Measurements from ENCODE around the gene MAMLD1.

The MAMLD1 gene

GRCh38 chrX:150405576-150405975 lies 42.5 kb downstream of the MAMLD1 start:
- DNase-seq (ENCODE audit: low read depth in 3 of 3) = no peak

- DNase-seq (ENCODE audit: low read depth in 3 of 3) = no peak
Measured at GRCh38 chrX:150406596-150406995, 43.5 kb downstream of the MAMLD1 start.

DNA sequence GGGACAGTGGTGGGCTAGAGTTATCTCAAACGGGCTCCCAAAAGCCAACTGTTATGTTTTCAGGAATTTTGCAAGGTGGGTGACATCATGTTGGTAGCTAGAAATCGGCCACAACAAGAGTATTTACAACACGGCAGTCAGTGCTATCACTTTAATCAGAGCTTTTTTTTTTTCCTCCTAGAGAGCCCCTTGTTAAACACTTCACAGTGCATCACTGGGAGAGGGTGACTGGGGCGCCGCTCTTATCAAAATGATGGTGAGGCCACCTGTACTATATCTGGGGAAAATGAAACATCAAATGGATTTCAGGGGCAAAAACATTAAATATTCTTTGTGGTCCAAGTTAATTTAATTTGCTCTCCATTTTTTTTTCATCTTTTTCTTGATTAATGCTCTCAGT lies 44.9 kb downstream of the MAMLD1 start:
- no peak for DNase-seq (ENCODE audit: low read depth in 3 of 3)

DNA sequence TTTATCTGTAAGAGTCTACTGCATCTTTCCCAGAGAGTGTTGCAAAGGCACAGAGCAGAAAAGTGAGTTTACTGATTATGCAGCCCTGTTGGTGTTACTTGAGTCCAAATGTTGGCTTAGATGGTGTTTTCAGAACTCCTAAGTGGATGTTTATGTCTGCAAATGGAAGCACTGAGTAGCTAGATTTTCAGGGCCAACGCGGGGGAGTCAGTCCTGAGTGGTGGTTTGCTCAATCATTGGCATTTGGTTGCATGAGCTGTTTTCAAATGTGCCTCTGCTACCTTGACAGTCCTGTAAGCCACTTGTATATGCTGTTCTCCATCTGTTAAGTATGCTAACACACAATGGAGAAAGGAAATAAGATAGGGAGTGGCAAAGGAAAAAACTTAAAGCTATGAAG lies 45.4 kb downstream of the MAMLD1 start:
- DNase-seq (ENCODE audit: low read depth in 3 of 3) = no peak

DNA sequence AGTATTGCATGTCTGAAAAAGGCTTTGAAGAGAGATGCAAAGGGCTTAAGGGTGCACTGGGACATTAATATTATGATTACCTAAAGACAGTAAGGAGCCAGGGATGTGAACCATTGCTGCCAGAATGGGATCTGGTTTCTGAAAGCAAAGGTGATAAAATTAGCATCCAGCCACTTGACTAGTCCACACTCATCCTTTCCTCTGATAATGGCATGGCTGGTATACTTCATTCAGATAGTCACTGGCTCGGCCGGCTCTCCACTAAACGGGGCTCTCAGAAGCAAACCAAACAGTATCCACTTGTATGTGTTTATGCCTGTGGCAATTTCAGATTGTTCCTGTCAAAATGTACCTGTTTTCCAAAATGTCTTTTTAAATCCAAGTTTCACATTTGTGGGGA lies 46.4 kb downstream of the MAMLD1 start:
- DNase-seq (ENCODE audit: low read depth in 3 of 3) = no peak

- DNase-seq (ENCODE audit: low read depth in 3 of 3) = no peak
Measured at GRCh38 chrX:150409964-150410363, 46.8 kb downstream of the MAMLD1 start.

DNA sequence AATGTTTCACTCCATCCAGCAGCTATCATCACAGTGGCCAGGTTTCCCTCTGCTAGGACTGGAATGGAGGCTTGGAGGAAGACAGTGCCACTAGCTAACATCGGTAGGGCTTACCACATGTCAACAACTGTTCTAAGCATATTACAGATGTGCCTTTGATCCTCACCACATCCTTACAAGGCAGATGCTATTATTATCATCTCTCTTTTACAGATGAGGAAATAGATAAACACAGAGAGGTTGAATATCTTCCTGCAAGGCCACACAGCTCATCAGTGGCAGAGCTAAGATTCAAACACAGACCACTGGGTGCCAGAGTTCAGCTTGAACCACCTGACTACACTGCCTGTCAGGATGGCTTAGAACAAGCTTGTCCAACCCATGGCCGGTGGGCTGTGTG lies 47.4 kb downstream of the MAMLD1 start:
- no peak for DNase-seq (ENCODE audit: low read depth in 3 of 3)

GRCh38 chrX:150411656-150412055 lies 48.5 kb downstream of the MAMLD1 start:
- no peak for DNase-seq (ENCODE audit: low read depth in 3 of 3)

- DNase-seq (ENCODE audit: low read depth in 3 of 3) = no peak
Measured at GRCh38 chrX:150414228-150414627, 51.1 kb downstream of the MAMLD1 start.

DNA sequence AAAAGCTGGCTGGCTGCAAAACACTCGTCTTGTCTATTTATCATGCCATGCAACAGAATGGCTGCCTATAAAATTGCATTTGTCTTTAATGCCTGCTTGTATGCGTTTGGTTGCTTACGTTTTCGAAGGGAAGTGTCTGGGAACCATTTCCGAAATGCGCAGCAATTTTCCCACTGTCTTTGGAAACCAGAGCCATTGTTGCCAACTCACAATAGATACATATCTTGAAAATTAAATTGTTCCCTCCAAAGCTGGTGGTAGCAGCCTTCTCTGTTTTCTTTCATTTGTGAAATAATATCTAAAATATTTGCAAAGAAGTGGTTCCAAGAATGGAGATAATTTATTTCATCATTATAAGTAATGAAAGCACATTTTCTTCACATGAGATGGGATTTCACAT lies 53.4 kb downstream of the MAMLD1 start:
- DNase-seq (ENCODE audit: low read depth in 3 of 3) = no peak

DNA sequence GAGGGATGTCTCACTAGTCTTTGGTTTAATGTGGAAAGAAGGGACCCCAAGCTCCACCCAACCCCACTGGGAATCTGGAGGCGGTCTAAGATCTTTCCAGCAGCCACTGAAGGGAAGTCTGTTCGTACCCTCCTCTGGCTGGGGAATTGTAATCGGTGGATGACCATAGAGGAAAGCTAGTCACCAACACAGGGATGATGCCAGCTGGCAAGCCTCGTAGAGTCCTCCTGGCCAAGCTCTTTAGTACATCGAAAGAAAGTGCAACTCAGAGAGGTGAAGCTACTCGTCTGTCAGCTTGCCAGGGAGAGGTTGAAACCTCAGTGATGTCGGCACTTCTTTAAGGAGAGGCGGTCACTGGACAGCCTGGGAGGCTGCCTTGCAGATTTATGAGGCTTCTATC lies 58.7 kb downstream of the MAMLD1 start:
- DNase-seq (ENCODE audit: low read depth in 3 of 3) = no peak

DNA sequence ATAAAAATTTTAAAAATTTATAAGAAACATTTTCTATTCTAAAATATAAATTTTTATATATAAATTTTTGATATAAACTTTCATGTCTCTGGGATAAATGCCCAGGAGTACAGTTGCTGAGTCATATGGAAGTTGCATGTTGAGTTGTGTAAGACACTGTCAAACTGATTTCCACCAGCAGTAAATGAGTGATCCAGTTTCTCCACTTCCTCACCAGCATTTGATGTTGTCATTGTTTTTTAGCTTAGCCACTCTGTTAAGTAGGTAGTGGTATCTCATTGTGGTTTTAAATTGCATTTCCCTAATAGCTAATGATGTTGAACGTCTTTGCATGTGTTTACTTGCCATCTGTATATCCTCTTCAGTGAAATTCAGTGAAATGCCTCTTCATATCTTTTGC lies 66.5 kb downstream of the MAMLD1 start:
- no peak for DNase-seq (ENCODE audit: low read depth in 3 of 3)

- DNase-seq (ENCODE audit: low read depth in 3 of 3) = no peak
Measured at GRCh38 chrX:150436195-150436594, 73.1 kb downstream of the MAMLD1 start.

DNA sequence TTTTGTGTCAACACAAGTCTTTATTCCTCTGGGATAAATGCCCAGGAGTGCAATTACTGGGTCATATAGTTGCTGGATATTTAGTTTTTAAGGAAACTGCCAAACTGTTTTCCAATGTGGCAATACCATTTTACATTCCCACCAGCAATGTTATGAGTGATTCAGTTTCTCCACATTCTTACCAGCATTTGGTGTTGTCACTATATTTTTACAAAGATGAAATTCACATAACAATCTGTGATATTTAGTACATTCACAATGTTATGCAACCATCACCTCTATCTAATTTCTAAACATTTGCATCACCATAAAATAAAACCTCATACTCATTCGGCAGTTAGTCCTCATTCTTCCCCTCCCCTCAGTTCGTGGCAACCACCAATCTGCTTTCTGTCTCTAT lies 75.0 kb downstream of the MAMLD1 start:
- no peak for DNase-seq (ENCODE audit: low read depth in 3 of 3)

DNA sequence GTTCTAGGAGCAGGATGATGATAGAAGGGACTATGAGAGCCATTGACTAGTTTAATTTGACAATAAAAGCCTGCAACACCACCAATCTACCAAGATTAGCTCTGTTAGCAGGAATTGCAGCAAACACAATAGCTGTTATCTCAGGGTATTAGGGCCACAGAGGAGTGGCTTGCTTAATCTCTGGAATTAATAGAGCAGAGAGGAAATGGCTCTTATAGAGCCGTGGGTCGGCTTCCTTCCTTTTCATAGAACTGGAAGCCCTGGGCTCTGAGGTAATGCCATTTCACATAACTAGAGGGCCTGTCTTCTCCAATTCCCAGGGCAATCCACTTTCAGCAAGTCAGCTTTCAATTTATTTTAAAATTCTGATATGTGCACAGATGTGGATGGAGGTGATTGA lies 83.0 kb downstream of the MAMLD1 start:
- no peak for DNase-seq (ENCODE audit: low read depth in 3 of 3)

- no peak for DNase-seq (ENCODE audit: low read depth in 3 of 3)
Measured at GRCh38 chrX:150446995-150447394, 83.9 kb downstream of the MAMLD1 start.

DNA sequence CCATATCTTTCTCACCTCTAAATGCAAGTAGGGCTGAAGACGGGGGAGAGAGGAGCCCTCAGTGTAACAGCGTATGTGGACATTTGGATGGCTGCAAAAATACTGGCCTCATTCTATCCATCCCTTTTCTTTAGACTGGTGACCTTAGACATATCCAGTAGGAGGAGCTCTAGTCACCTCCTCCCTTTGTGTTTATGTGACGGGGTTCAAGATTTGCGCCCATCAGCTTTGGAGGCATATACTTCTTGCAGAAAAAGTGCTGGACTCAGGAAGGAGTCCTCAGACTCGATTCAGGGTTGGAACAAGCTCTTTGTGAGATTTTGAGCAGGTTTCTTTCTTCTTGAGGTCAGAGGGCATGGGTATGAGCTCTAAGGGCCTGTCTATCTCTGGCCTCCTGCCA lies 86.2 kb downstream of the MAMLD1 start:
- no peak for DNase-seq (ENCODE audit: low read depth in 3 of 3)

- DNase-seq (ENCODE audit: low read depth in 3 of 3) = no peak
Measured at GRCh38 chrX:150450519-150451177, 87.5 kb downstream of the MAMLD1 start.

GRCh38 chrX:150451953-150452352 lies 88.8 kb downstream of the MAMLD1 start:
- no peak for DNase-seq (ENCODE audit: low read depth in 3 of 3)

GRCh38 chrX:150454083-150454482 lies 91.0 kb downstream of the MAMLD1 start:
- DNase-seq (ENCODE audit: low read depth in 3 of 3) = no peak

DNA sequence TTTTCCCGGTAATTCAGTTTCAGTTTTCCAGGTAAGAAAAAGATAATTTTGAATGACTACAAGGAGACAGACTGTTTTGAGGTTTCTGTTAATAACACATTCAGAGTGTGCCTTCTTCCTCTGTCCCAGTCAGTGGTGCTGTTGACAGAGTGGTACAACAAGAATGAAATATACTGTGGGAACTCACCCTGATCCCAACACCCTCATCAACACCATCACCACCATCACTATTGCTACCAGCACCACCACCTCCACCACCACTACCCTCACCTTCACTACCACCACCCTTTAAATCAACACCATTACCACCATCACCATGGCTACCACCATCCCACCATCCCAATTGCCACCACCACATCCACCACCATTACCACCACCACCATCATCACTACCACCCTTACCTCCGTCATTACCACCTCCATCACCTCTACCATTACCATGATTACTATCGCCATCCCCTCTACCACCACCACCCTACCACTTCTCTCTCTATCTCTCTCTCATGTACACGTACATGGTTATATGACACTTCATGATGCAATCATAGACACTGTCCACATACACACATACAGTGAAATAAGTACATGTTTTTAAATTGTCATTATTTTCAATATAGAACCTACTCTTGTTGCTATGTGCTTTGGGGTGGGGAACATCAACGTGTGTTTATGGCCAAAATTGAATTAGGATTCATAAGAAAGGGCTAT lies 91.5 kb downstream of the MAMLD1 start:
- no peak for DNase-seq (ENCODE audit: low read depth in 3 of 3)

DNA sequence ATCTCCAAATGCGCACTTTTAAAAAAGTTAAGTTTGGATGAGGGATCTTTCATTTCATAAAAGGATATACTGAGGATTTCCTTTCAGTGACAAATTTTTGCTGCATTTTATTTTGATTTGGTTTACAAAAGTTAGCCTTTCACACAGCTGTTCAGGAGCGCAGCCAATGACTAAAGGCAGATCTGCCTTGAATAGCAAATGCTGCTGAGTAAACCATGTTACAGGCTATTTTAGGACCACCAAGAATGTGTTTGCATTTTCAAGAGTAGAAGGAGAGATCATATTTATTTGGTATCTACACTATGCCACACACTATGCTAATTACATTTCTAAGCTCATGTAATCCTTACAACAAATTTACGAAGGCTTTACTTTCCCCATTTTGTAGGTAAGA lies 92.1 kb downstream of the MAMLD1 start:
- DNase-seq (ENCODE audit: low read depth in 3 of 3) = no peak

- no peak for DNase-seq (ENCODE audit: low read depth in 3 of 3)
Measured at GRCh38 chrX:150456466-150456865, 93.3 kb downstream of the MAMLD1 start.

DNA sequence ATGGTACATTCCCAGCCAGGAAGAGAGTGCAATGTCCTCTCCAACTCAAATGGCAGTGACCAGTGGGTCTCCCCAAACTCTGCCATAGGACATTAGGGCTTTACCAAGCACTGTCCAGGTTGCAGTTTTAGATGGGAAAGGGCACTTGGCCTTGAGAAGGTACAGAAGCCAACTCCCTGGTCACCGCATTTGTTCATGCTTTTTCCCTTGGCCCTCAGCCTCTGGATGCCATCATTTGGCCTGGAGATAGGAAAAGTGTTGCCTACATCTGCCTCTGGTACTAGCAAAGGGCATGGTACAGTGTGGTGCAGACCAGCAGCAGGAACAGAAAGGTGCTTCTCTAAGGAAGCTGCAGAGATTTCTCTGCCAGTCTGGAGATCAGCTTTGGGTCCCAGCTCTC lies 93.8 kb downstream of the MAMLD1 start:
- no peak for DNase-seq (ENCODE audit: low read depth in 3 of 3)
